Neural cell (in vitro differentiated cells): ENCODE results near the gene EFHD1.

ENCODE experiments used
- EP300 ChIP-seq: fragments of 450-650 bp; conservative IDR thresholded peaks from 2 replicates; pipeline ENCODE4 v1.6.1; 2014; ENCODE audit warnings: antibody characterized with exemption, mild to moderate bottlenecking, moderate library complexity; ENCODE audit not compliant: poor library complexity, severe bottlenecking
- MXI1 ChIP-seq: fragments of 450-650 bp; conservative IDR thresholded peaks from 2 replicates; pipeline ENCODE4 v1.6.1; 2014; ENCODE audit warnings: antibody characterized with exemption, mild to moderate bottlenecking; ENCODE audit not compliant: poor library complexity, severe bottlenecking
- RAD21 ChIP-seq: fragments of 450-650 bp; conservative IDR thresholded peaks from 2 replicates; pipeline ENCODE4 v1.6.1; 2014; ENCODE audit warnings: antibody characterized with exemption, mild to moderate bottlenecking, moderate library complexity
- TF ChIP-seq, protein P1 (sequence below): fragments of 450-650 bp; IDR thresholded peaks from 2 replicates; pipeline ENCODE4 v1.5.1; 2014; ENCODE audit warnings: antibody characterized with exemption, mild to moderate bottlenecking, moderate library complexity; ENCODE audit not compliant: poor library complexity, severe bottlenecking

DNA sequence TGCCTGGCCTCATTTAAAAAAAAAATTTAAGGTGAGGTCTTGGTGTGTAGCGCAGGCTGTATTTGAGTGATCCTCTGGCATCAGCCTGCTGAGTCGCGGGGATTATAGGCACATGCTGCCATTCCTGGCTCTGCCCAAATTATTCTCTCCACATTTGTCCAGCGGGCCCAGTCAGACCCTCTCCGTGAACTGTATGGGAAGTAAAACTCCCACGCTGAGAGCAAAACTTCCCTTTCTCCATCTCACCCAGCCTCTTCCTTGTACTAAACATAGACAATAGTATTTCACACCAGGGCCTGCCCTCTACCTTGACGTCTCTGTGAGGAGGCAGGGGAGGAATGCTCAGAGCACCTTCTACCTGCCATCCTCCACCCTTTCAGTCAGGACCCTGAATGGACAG is 45.9 kb upstream of the EFHD1 start:
- TF ChIP-seq RAD21 (no peak), EP300 (no peak), MXI1 (no peak)
- TF ChIP-seq, protein P1, sequence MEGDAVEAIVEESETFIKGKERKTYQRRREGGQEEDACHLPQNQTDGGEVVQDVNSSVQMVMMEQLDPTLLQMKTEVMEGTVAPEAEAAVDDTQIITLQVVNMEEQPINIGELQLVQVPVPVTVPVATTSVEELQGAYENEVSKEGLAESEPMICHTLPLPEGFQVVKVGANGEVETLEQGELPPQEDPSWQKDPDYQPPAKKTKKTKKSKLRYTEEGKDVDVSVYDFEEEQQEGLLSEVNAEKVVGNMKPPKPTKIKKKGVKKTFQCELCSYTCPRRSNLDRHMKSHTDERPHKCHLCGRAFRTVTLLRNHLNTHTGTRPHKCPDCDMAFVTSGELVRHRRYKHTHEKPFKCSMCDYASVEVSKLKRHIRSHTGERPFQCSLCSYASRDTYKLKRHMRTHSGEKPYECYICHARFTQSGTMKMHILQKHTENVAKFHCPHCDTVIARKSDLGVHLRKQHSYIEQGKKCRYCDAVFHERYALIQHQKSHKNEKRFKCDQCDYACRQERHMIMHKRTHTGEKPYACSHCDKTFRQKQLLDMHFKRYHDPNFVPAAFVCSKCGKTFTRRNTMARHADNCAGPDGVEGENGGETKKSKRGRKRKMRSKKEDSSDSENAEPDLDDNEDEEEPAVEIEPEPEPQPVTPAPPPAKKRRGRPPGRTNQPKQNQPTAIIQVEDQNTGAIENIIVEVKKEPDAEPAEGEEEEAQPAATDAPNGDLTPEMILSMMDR: no peak
